ENCODE measurements around the gene BRF1. TPM values are rescaled to one million over a fixed set of nuclear protein-coding genes. Genes with fewer than 3 reads are reported as not detected.

BRF1 gene
- total RNA-seq, 1 experiment from 2014 or later, result 41.8 TPM

- no TSS peak for BruUV-seq (replicated peaks)
- Histone ChIP-seq H3K27ac (ENCODE audit: low read depth, low read length, poor library complexity, severe bottlenecking) (no peak overlapping the region), H3K9me3 (ENCODE audit: low read depth, low read length, poor library complexity, severe bottlenecking) (no peaks in the 10 kb centered on the region), H3K27me3 (replicated peaks; ENCODE audit: insufficient read depth, low read depth, low read length, poor library complexity) (no peaks in the 10 kb centered on the region), H3K4me1 (ENCODE audit: insufficient read depth, low read length, poor library complexity, severe bottlenecking) (no peaks in the 10 kb centered on the region), H3K36me3 (ENCODE audit: insufficient read depth, low read length, poor library complexity, severe bottlenecking) (no peaks in the 10 kb centered on the region), H3K4me3 (ENCODE audit: low read depth, low read length, poor library complexity, severe bottlenecking) (no peak overlapping the region)
- ChIA-PET CTCF (no interaction called here), POLR2A (ENCODE audit: low non-redundant PET) (no interaction called here)
- no peak for DNase-seq (ENCODE audit: low spot score)
- TF ChIP-seq EZH2 (IDR thresholded peaks at IDR 0.05; ENCODE audit: borderline replicate concordance, low read depth, low read length, poor library complexity, severe bottlenecking) (no peak), CTCF (conservative IDR thresholded peaks at IDR 0.05; ENCODE audit: low read depth, low read length) (no peak)
- intact Hi-C loops (cut with micrococcal nuclease; ENCODE audit: unreplicated experiment), result no loop called here
Observed at GRCh38 chr14:105272623-105273022, 28.2 kb downstream of the BRF1 start.

- POLR2A ChIA-PET (ENCODE audit: low non-redundant PET), result no interaction called here
- no peak for TF ChIP-seq CTCF (conservative IDR thresholded peaks at IDR 0.05; ENCODE audit: low read depth, low read length)
- no peak for TF ChIP-seq EZH2 (IDR thresholded peaks at IDR 0.05; ENCODE audit: borderline replicate concordance, low read depth, low read length, poor library complexity, severe bottlenecking)
- Histone ChIP-seq H3K27me3 (replicated peaks; ENCODE audit: insufficient read depth, low read depth, low read length, poor library complexity) (no peaks in the 10 kb centered on the region), H3K27ac (ENCODE audit: low read depth, low read length, poor library complexity, severe bottlenecking) (no peak overlapping the region), H3K9me3 (ENCODE audit: low read depth, low read length, poor library complexity, severe bottlenecking) (no peaks in the 10 kb centered on the region), H3K4me1 (ENCODE audit: insufficient read depth, low read length, poor library complexity, severe bottlenecking) (no peaks in the 10 kb centered on the region), H3K4me3 (ENCODE audit: low read depth, low read length, poor library complexity, severe bottlenecking) (no peak overlapping the region), H3K36me3 (ENCODE audit: insufficient read depth, low read length, poor library complexity, severe bottlenecking) (no peaks in the 10 kb centered on the region)
- DNase-seq (ENCODE audit: low spot score), result no peak
- CTCF ChIA-PET, result no interaction called here
- no TSS peak for BruUV-seq (replicated peaks)
- intact Hi-C loops (cut with micrococcal nuclease; ENCODE audit: unreplicated experiment), result no loop called here
Observed at GRCh38 chr14:105271224-105271890, 29.4 kb downstream of the BRF1 start.

- Histone ChIP-seq H3K4me3 (ENCODE audit: low read depth, low read length, poor library complexity, severe bottlenecking) (no peak overlapping the region), H3K9me3 (ENCODE audit: low read depth, low read length, poor library complexity, severe bottlenecking) (no peaks in the 10 kb centered on the region), H3K4me1 (ENCODE audit: insufficient read depth, low read length, poor library complexity, severe bottlenecking) (no peaks in the 10 kb centered on the region), H3K27me3 (replicated peaks; ENCODE audit: insufficient read depth, low read depth, low read length, poor library complexity) (no peaks in the 10 kb centered on the region), H3K27ac (ENCODE audit: low read depth, low read length, poor library complexity, severe bottlenecking) (no peak overlapping the region), H3K36me3 (ENCODE audit: insufficient read depth, low read length, poor library complexity, severe bottlenecking) (no peaks in the 10 kb centered on the region)
- intact Hi-C loops (cut with micrococcal nuclease; ENCODE audit: unreplicated experiment), result no loop called here
- no peak for TF ChIP-seq EZH2 (IDR thresholded peaks at IDR 0.05; ENCODE audit: borderline replicate concordance, low read depth, low read length, poor library complexity, severe bottlenecking)
- TF ChIP-seq CTCF (conservative IDR thresholded peaks at IDR 0.05; ENCODE audit: low read depth, low read length), result no peak
- ChIA-PET POLR2A (ENCODE audit: low non-redundant PET) (no interaction called here), CTCF (no interaction called here)
- no TSS peak for BruUV-seq (replicated peaks)
- no peak for DNase-seq (ENCODE audit: low spot score)
Observed at GRCh38 chr14:105269405-105269804, 31.4 kb downstream of the BRF1 start.

Data from A673 (cell line).